Activated T-cell treated with anti-CD3 and anti-CD28 coated beads for 1 hour (primary cell): ENCODE measurements around the gene TOP3A.
"Not testable (repeated sequence)": the region's sequence is repeated elsewhere in the genome, so short reads cannot be mapped to it uniquely, and the experiment has no call there.

ENCODE experiments used
- DNase-seq: peaks from one replicate; pipeline ENCODE4 v3.0.0-alpha.2; 2020; ENCODE audit warnings: low read depth

Gene TOP3A

GRCh38 chr17:18323507-18324139 is 8.8 kb upstream of the TOP3A start:
- DNase-seq: no peak

- no peak for DNase-seq
These were observed 8.2 kb upstream of the TOP3A start for GRCh38 chr17:18323007-18323406.

GRCh38 chr17:18322522-18322921 is 7.7 kb upstream of the TOP3A start:
- no peak for DNase-seq

- DNase-seq: no peak
These were observed 6.5 kb upstream of the TOP3A start for GRCh38 chr17:18321309-18321708.

- no peak for DNase-seq
These were observed 5.5 kb upstream of the TOP3A start for GRCh38 chr17:18320301-18320700.

- no peak for DNase-seq
These were observed 4.9 kb upstream of the TOP3A start for GRCh38 chr17:18319604-18320256.

GRCh38 chr17:18318771-18319450 is 4.1 kb upstream of the TOP3A start:
- no peak for DNase-seq

GRCh38 chr17:18318117-18318516 is 3.3 kb upstream of the TOP3A start:
- no peak for DNase-seq

- no peak for DNase-seq
These were observed 1.2 kb upstream of the TOP3A start for GRCh38 chr17:18315961-18316360.

- DNase-seq: peak; percentile 19
These were observed 748 bp upstream of the TOP3A start for GRCh38 chr17:18315562-18315922.

GRCh38 chr17:18314059-18314730 is 599 bp downstream of the TOP3A start:
- no peak for DNase-seq

GRCh38 chr17:18309202-18309601 is 5.6 kb downstream of the TOP3A start:
- DNase-seq: no peak

GRCh38 chr17:18303206-18303605 is 11.6 kb downstream of the TOP3A start:
- not testable (repeated sequence) for DNase-seq

- no peak for DNase-seq
These were observed 13.9 kb downstream of the TOP3A start for GRCh38 chr17:18300725-18301480.

- not testable (repeated sequence) for DNase-seq
These were observed 16.7 kb downstream of the TOP3A start for GRCh38 chr17:18298061-18298460.

GRCh38 chr17:18291718-18292540 is 22.9 kb downstream of the TOP3A start:
- DNase-seq: no peak

- DNase-seq: no peak
These were observed 29.5 kb downstream of the TOP3A start for GRCh38 chr17:18285296-18285695.

GRCh38 chr17:18281788-18282187 is 33.0 kb downstream of the TOP3A start:
- DNase-seq: no peak

- DNase-seq: no peak
These were observed 33.9 kb downstream of the TOP3A start for GRCh38 chr17:18280766-18281371.

- DNase-seq: no peak
These were observed 34.5 kb downstream of the TOP3A start for GRCh38 chr17:18280249-18280648.

GRCh38 chr17:18278867-18279266 is 35.9 kb downstream of the TOP3A start:
- DNase-seq: no peak
